K562 (cell line): Measurements from ENCODE around the gene ALOX12B. TPM values are rescaled to one million over a fixed set of nuclear protein-coding genes. Genes with fewer than 3 reads are reported as not detected.

ENCODE experiments used
- ATAC-seq: fragments of 200-7000 bp; cut with Tn5 transposase; 3 replicates; pipeline ENCODE4 v1.9.1; 2020; ENCODE audit warnings: moderate library complexity
- BruUV-seq: library from RNA; stranded (reverse); fragments of 400-500 nt; replicated peaks from 2 replicates; lab custom pipeline; 2021; lab: Mats Ljungman, UMichigan
- CTCF ChIA-PET: fragments of 300-600 bp; formaldehyde crosslinking; extraction: SDS; loops from one replicate; lab custom pipeline; 2021; ENCODE audit warnings: low intra/inter-chr PET ratio; lab: Yijun Ruan, JAX
- POLR2A ChIA-PET: fragments of 300-600, 350-650 bp; sonication (Branson Sonifier 250); formaldehyde crosslinking; extraction: SDS; loops from one replicate; lab custom pipeline; 2021; ENCODE audit warnings: antibody characterized with exemption, inconsistent platforms; lab: Yijun Ruan, JAX
- DNase-seq, 4 experiments: peaks; one replicate each; pipeline versions ENCODE4 v3.0.0 to v3.0.0-alpha.2; 2011 to 2018; ENCODE audit warnings: low spot score in 3 of 4, mixed read lengths in 3 of 4; ENCODE audit errors: extremely low read depth in 1 of 4
- FAIRE-seq: peaks from 2 replicates; lab custom pipeline; 2011; peaks lifted over from hg19 to GRCh38; lab: Jason Lieb, UNC
- H2AFZ ChIP-seq: 2 replicates; pipeline ENCODE4 v1.6.0; 2011; ENCODE audit warnings: low read depth, low read length, control low read depth, inconsistent platforms
- H3K27ac ChIP-seq: fragments of 200-600 bp; 3 replicates; pipeline ENCODE4 v1.8.0; 2011; ENCODE audit warnings: low read depth, mild to moderate bottlenecking, control low read depth, inconsistent platforms, low read length, moderate library complexity, mixed read lengths; ENCODE audit errors: extremely low read depth
- H3K27me3 ChIP-seq, 2 experiments: fragments of 300-600 bp in 1 of 2; 2 replicates in 1 of 2; 3 replicates in 1 of 2; pipeline versions ENCODE4 v1.6.0 to v1.8.0; 2011; ENCODE audit warnings: inconsistent platforms in 2 of 2, low read length in 2 of 2, mild to moderate bottlenecking in 1 of 2, mixed read lengths in 1 of 2, moderate library complexity in 1 of 2; ENCODE audit not compliant: control insufficient read depth in 2 of 2, insufficient read depth in 2 of 2
- H3K36me3 ChIP-seq: fragments of 300-600 bp; 3 replicates; pipeline ENCODE4 v1.8.0; 2011; ENCODE audit warnings: mild to moderate bottlenecking, low read length, inconsistent platforms; ENCODE audit not compliant: control insufficient read depth, insufficient read depth
- H3K4me1 ChIP-seq, 2 experiments: fragments of 200-600 bp in 1 of 2; replicated peaks in 1 of 2; 2 replicates in 1 of 2; 3 replicates in 1 of 2; pipeline versions ENCODE4 v1.5.1 to v1.8.0; 2011; ENCODE audit warnings: inconsistent platforms in 2 of 2, low read length in 2 of 2, mild to moderate bottlenecking in 1 of 2, mixed read lengths in 1 of 2, moderate library complexity in 1 of 2; ENCODE audit not compliant: control insufficient read depth in 2 of 2, insufficient read depth in 2 of 2
- H3K4me2 ChIP-seq: 2 replicates; pipeline ENCODE4 v1.6.1; 2011; ENCODE audit warnings: low read length, control low read depth, inconsistent platforms, mixed read lengths; ENCODE audit not compliant: insufficient read depth
- H3K4me3 ChIP-seq: fragments of 200-600 bp; sonication (generic), shearing (Covaris generic); 2 replicates; pipeline ENCODE4 v1.5.1; 2016; ENCODE audit warnings: control low read depth, inconsistent platforms
- H3K79me2 ChIP-seq: fragments of 200-600 bp; 3 replicates; pipeline ENCODE4 v1.8.0; 2011; ENCODE audit warnings: low read length, inconsistent platforms; ENCODE audit not compliant: control insufficient read depth, insufficient read depth
- H3K9ac ChIP-seq, 2 experiments: 2 replicates each; pipeline versions ENCODE4 v1.6.0 to v1.6.1; 2011; ENCODE audit warnings: low read depth in 2 of 2, low read length in 2 of 2, control low read depth in 1 of 2, inconsistent platforms in 1 of 2, mild to moderate bottlenecking in 1 of 2, mixed read lengths in 1 of 2; ENCODE audit not compliant: insufficient read depth in 1 of 2
- H3K9me1 ChIP-seq: one replicate; pipeline ENCODE4 v1.6.0; 2011; ENCODE audit warnings: inconsistent platforms, mild to moderate bottlenecking, low read length, moderate library complexity; ENCODE audit not compliant: control insufficient read depth, insufficient read depth
- H3K9me3 ChIP-seq: replicated peaks from 2 replicates; pipeline ENCODE4 v1.5.1; 2011; ENCODE audit warnings: low read depth, low read length, inconsistent platforms; ENCODE audit not compliant: control insufficient read depth, insufficient read depth
- H4K20me1 ChIP-seq: replicated peaks from 2 replicates; pipeline ENCODE4 v1.6.1; 2011; ENCODE audit warnings: low read length, inconsistent platforms, mixed read lengths; ENCODE audit not compliant: control insufficient read depth, insufficient read depth
- E2F3 ChIP-seq: fragments of 250-450 bp; sonication (Bioruptor Pico); IDR thresholded peaks from 2 replicates; pipeline ENCODE4 v1.4.0; 2020; ENCODE audit warnings: mild to moderate bottlenecking
- MAFF ChIP-seq: IDR thresholded peaks from 2 replicates; pipeline ENCODE4 v1.6.1; 2012; ENCODE audit warnings: low read length, improper control_type of control experiment
- PKNOX1 ChIP-seq: fragments of 450-650 bp; IDR thresholded peaks from 2 replicates; pipeline ENCODE4 v1.6.1; 2016
- RBFOX2 ChIP-seq: fragments of 200-400 bp; formaldehyde crosslinking; IDR thresholded peaks from 2 replicates; pipeline ENCODE4 v1.6.1; 2017; ENCODE audit warnings: low read depth, mild to moderate bottlenecking, low read length, moderate library complexity
- RFX7 ChIP-seq: fragments of 250-450 bp; sonication (Bioruptor Pico); IDR thresholded peaks from 2 replicates; pipeline ENCODE4 v1.5.1; 2021; ENCODE audit warnings: mild to moderate bottlenecking
- ZBTB1 ChIP-seq: sonication (generic); formaldehyde crosslinking; IDR thresholded peaks from 2 replicates; pipeline ENCODE4 v1.8.1; 2023; ENCODE audit warnings: missing genetic modification reagents, low read depth, mild to moderate bottlenecking, borderline replicate concordance
- WGBS: fragments of 100-300 bp; shearing (Covaris generic); methylation state at CpG from one replicate; pipeline ENCODE4 v1.1.6; 2016; ENCODE audit warnings: low coverage, mixed read lengths; ENCODE audit not compliant: insufficient coverage; ENCODE audit errors: missing lambda C conversion rate; 5-methylcytosine and 5-hydroxymethylcytosine counted together
- in situ Hi-C: fragments of 300-500 bp; cut with MboI; formaldehyde crosslinking; loops from 4 replicates; pipeline ENCODE4 v1.15.0; 2018; ENCODE audit warnings: inconsistent platforms, mixed read lengths
- intact Hi-C: fragments of 100-400 bp; cut with micrococcal nuclease; formaldehyde crosslinking; loops from 2 replicates; pipeline ENCODE4 v1.14.2; 2022
- polyA plus RNA-seq, 8 experiments: library from polyadenylated mRNA; depleted of rRNA in 4 of 8; stranded (reverse) in 5 of 8; unstranded in 3 of 8; fragments of >200 nt; fragmentation: Nextera tagmentation in 2 of 8; fragmentation: Illumina TruSeq in 1 of 8; extraction: Ambion mirVana in 2 of 8; extraction: Trizol in 1 of 8; gene quantifications; 2 replicates each; pipeline versions ENCODE4 v1.2.1 to v1.2.3, GENCODE V29; 2011 to 2014; ENCODE audit warnings: inconsistent platforms in 1 of 8, missing spikeins in 1 of 8
- total RNA-seq, 7 experiments: library from RNA; depleted of rRNA in 6 of 7; stranded (reverse); fragments of >200 nt in 6 of 7; fragmentation: Illumina TruSeq in 2 of 7; extraction: Trizol in 2 of 7; gene quantifications; 2 replicates each; pipeline versions ENCODE4 v1.2.1 to v1.2.3, GENCODE V29; 2011 to 2021; ENCODE audit warnings: low replicate concordance in 1 of 7

Gene ALOX12B
- total and polyA plus RNA-seq, 9 of the 15 experiments (the other 6 are each of a cell fraction or from before 2014, with no cell fraction given): not detected

GRCh38 chr17:8059131-8059530 lies 28.4 kb downstream of the ALOX12B start:
- ATAC-seq: no peak
- in situ Hi-C loops: loop anchor here (5.0 to 25.0 kb wide), 3 partner anchors 147 to 928 kb away; partner anchors contain the start of gene MFSD6L
- CTCF ChIA-PET: interaction anchor here (0.5 to 3.4 kb wide), 6 partner anchors 34 to 788 kb away, joined by 3 to 17 read pairs (median 4); no protein-coding TSS in a partner anchor

More at GRCh38 chr17:8059131-8059530, 28.4 kb downstream of the ALOX12B start:
- FAIRE-seq (no peak), DNase-seq (no peak)
- no peaks in the 10 kb centered on the region for H3K36me3 ChIP-seq
- no peaks in the 10 kb centered on the region for H3K9me3 ChIP-seq
- POLR2A ChIA-PET: interaction anchor here (0.6 kb wide), 1 partner anchor 93 kb away, joined by 3 read pairs; the partner anchor contains the start of gene PER1
- TF ChIP-seq PKNOX1 (no peak), MAFF (no peak), RBFOX2 (no peak), E2F3 (CRISPR knock-in tag) (no peak), ZBTB1 (CRISPR knock-in tag) (no peak), RFX7 (CRISPR knock-in tag) (no peak)
- 2% methylated on average over 6 of the region's 7 CpGs for WGBS
- peaks cover under 1 to 8% of the 10 kb centered on the region in 2 experiments; a peak in 3 of 5 replicates for H3K4me1 ChIP-seq
- no peak overlapping the region for H3K27ac ChIP-seq
- no TSS peak for BruUV-seq
- H3K9me1 ChIP-seq: no peaks in the 10 kb centered on the region
- H3K4me2 ChIP-seq: no peak overlapping the region
- no peaks in the 10 kb centered on the region for H3K79me2 ChIP-seq
- no peak overlapping the region for H3K4me3 ChIP-seq
- 0 out of 5 replicates have a peak, but pooled peaks cover 0 to 3% of the 10 kb centered on the region in 2 experiments for H3K27me3 ChIP-seq
- H2AFZ ChIP-seq: no peak overlapping the region
- intact Hi-C loops: loop anchor here (10.0 kb wide), 1 partner anchor 64 kb away; no protein-coding TSS in a partner anchor
- no peaks in the 10 kb centered on the region for H4K20me1 ChIP-seq
- H3K9ac ChIP-seq: no peak overlapping the region
